Thyroid gland (tissue), 4 donors: ENCODE data around the gene KRTAP5-8.

ENCODE experiments used
- POLR2A ChIP-seq, 2 donors: fragments of 450-650 bp; IDR thresholded peaks; one replicate each; pipeline ENCODE4 v1.6.1; 2017; ENCODE audit warnings: antibody characterized with exemption in 2 of 2, mild to moderate bottlenecking in 2 of 2, moderate library complexity in 1 of 2
- TF ChIP-seq, protein P1 (sequence below), 6 experiments: fragments of 200-600 bp in 3 of 6; fragments of 450-650 bp in 3 of 6; sonication (generic) in 3 of 6; IDR thresholded peaks; one replicate each; pipeline ENCODE4 v1.5.1; 2016 to 2019; ENCODE audit warnings: antibody characterized with exemption in 6 of 6, mild to moderate bottlenecking in 2 of 6, inconsistent platforms in 1 of 6, moderate library complexity in 1 of 6

GRCh38 chr11:71545405-71545966 is 7.7 kb downstream of the KRTAP5-8 start:
- no peak for TF ChIP-seq POLR2A (IDR thresholded peaks at IDR 0.05)
- TF ChIP-seq, protein P1, sequence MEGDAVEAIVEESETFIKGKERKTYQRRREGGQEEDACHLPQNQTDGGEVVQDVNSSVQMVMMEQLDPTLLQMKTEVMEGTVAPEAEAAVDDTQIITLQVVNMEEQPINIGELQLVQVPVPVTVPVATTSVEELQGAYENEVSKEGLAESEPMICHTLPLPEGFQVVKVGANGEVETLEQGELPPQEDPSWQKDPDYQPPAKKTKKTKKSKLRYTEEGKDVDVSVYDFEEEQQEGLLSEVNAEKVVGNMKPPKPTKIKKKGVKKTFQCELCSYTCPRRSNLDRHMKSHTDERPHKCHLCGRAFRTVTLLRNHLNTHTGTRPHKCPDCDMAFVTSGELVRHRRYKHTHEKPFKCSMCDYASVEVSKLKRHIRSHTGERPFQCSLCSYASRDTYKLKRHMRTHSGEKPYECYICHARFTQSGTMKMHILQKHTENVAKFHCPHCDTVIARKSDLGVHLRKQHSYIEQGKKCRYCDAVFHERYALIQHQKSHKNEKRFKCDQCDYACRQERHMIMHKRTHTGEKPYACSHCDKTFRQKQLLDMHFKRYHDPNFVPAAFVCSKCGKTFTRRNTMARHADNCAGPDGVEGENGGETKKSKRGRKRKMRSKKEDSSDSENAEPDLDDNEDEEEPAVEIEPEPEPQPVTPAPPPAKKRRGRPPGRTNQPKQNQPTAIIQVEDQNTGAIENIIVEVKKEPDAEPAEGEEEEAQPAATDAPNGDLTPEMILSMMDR (IDR thresholded peaks at IDR 0.05), result no peak
